B cell (primary cell): ENCODE measurements around the gene PRKCB.

Experiments used
- EZH2 ChIP-seq: IDR thresholded peaks from 2 replicates; pipeline ENCODE4 v1.6.1; 2012; ENCODE audit warnings: borderline replicate concordance, low read depth, mild to moderate bottlenecking, moderate library complexity, low read length; ENCODE audit not compliant: insufficient read depth, poor library complexity, severe bottlenecking
- TF ChIP-seq, protein P1 (sequence below): fragments of 200-600 bp; IDR thresholded peaks from one replicate; pipeline ENCODE4 v1.8.0; 2022; ENCODE audit warnings: antibody characterized with exemption, mild to moderate bottlenecking

DNA sequence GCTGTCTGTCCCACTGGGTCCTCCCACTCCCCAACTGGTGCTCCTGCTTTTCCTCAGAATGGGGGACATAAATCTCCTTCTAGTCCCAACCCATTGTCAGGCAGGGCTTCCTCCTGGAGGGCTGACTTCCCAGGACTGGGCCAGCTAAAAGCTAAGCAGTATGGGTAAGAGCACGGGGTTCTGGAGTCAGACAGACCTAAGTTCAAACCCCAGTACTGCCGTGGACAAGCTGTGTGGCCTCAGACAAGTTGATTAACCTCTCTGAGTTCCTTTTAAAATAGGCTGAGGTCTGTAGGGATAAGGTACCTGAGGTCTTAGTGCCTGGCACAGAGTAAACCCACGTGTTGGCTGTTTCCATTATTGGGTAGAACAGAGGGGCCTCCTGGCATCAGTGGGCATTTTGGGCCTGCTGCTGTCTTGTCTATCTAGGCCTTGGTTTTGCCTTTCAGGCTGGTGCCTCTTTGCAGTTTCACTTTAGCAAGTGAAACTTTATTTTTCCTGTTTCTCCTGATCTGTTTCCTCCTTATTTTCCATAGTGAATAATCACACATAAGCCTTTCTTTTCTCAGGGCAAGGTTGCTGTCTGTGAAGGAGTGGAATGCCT, 114.6 kb downstream of the PRKCB start:
- TF ChIP-seq EZH2: no peak
- TF ChIP-seq, protein P1, sequence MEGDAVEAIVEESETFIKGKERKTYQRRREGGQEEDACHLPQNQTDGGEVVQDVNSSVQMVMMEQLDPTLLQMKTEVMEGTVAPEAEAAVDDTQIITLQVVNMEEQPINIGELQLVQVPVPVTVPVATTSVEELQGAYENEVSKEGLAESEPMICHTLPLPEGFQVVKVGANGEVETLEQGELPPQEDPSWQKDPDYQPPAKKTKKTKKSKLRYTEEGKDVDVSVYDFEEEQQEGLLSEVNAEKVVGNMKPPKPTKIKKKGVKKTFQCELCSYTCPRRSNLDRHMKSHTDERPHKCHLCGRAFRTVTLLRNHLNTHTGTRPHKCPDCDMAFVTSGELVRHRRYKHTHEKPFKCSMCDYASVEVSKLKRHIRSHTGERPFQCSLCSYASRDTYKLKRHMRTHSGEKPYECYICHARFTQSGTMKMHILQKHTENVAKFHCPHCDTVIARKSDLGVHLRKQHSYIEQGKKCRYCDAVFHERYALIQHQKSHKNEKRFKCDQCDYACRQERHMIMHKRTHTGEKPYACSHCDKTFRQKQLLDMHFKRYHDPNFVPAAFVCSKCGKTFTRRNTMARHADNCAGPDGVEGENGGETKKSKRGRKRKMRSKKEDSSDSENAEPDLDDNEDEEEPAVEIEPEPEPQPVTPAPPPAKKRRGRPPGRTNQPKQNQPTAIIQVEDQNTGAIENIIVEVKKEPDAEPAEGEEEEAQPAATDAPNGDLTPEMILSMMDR: peak; percentile 10
